ENCODE measurements around the gene COPS7A. TPM values are rescaled to one million over a fixed set of nuclear protein-coding genes. Genes with fewer than 3 reads are reported as not detected.
A peak's percentile ranks its signal among the peaks of the same experiment; 100 is the strongest.

COPS7A gene
- total RNA-seq, 3 donors from 2014 or later (not counting 1 experiment from before 2014, with no cell fraction given), result 23.5 to 29.8 (median 28.9) TPM

DNA sequence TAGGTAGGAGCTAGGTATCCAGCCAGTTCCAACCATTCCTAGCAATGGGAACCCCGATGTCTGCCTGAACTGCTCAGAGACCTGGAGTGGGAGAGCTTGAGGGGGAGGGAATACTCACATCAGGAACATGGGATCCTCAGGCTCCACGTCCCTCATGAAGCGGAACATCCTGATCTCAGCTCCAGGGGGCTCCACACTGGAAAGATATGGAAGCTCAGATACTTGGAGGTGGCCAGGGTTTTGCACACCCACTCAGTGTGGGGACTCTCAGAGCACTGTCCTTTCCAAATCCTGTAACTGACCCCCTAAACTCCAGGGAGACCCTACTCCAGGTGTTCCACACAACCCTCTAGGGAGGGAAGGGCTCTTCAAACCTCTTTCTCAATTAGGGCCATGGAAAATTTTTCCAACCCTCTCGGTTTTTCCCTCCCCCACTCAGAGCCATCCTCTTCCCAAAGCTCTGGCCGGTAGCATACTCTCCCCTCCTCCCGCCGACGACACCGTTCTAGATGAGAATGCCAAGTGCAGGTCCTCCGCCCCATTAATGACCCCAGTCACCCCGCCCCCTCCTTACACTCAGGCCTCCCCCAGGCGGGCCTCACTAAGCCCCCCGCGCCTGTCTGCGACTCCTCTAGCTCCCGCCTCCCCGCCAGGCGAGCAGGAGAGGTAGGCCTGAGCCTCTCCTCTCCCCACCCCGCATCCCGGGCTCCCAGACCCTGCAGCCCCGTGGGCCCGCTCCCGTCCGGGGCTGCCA, 28.5 kb downstream of the COPS7A start:
- Histone ChIP-seq H3K9me3 (ENCODE audit: control insufficient read depth, insufficient read depth, low read length) (no peaks in the 10 kb centered on the region), H3K4me3 (ENCODE audit: low read length) (peak overlapping the region; percentile 78), H3K36me3 (ENCODE audit: control insufficient read depth, insufficient read depth, low read length) (peaks cover 44% of the 10 kb centered on the region), H3K27me3 (ENCODE audit: control insufficient read depth, insufficient read depth, low read length) (no peaks in the 10 kb centered on the region), H3K27ac (ENCODE audit: low read length) (peak overlapping the region; percentile 93), H3K4me1 (ENCODE audit: control insufficient read depth, insufficient read depth, low read length) (peaks cover 16% of the 10 kb centered on the region)
- Mint-ChIP-seq H3K36me3 (peaks cover 12% of the 10 kb centered on the region), H3K9me3 (no peaks in the 10 kb centered on the region), H3K4me3 (peak overlapping the region; percentile 95), H3K27ac (peak overlapping the region; percentile 95 to 97), H3K27me3 (ENCODE audit: low read depth in 2 of 2) (peaks cover 0 to 10% of the 10 kb centered on the region in 2 donors), H3K4me1 (peaks cover 5 to 38% of the 10 kb centered on the region in 2 donors)
- DNase-seq (no peak), ATAC-seq (peak in 2 of 3 donors; percentile 0 to 3)
- TF ChIP-seq, protein P1, sequence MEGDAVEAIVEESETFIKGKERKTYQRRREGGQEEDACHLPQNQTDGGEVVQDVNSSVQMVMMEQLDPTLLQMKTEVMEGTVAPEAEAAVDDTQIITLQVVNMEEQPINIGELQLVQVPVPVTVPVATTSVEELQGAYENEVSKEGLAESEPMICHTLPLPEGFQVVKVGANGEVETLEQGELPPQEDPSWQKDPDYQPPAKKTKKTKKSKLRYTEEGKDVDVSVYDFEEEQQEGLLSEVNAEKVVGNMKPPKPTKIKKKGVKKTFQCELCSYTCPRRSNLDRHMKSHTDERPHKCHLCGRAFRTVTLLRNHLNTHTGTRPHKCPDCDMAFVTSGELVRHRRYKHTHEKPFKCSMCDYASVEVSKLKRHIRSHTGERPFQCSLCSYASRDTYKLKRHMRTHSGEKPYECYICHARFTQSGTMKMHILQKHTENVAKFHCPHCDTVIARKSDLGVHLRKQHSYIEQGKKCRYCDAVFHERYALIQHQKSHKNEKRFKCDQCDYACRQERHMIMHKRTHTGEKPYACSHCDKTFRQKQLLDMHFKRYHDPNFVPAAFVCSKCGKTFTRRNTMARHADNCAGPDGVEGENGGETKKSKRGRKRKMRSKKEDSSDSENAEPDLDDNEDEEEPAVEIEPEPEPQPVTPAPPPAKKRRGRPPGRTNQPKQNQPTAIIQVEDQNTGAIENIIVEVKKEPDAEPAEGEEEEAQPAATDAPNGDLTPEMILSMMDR (IDR thresholded peaks at IDR 0.05), result no peak
- 9% methylated on average over 24 of the region's 24 CpGs for WGBS (ENCODE audit: insufficient coverage)
- intact Hi-C loops (cut with micrococcal nuclease), result loop anchor here (2.0 to 5.0 kb wide), 3 partner anchors 75 to 145 kb away; partner anchors contain the start of genes CHD4, P3H3 and SPSB2

DNA sequence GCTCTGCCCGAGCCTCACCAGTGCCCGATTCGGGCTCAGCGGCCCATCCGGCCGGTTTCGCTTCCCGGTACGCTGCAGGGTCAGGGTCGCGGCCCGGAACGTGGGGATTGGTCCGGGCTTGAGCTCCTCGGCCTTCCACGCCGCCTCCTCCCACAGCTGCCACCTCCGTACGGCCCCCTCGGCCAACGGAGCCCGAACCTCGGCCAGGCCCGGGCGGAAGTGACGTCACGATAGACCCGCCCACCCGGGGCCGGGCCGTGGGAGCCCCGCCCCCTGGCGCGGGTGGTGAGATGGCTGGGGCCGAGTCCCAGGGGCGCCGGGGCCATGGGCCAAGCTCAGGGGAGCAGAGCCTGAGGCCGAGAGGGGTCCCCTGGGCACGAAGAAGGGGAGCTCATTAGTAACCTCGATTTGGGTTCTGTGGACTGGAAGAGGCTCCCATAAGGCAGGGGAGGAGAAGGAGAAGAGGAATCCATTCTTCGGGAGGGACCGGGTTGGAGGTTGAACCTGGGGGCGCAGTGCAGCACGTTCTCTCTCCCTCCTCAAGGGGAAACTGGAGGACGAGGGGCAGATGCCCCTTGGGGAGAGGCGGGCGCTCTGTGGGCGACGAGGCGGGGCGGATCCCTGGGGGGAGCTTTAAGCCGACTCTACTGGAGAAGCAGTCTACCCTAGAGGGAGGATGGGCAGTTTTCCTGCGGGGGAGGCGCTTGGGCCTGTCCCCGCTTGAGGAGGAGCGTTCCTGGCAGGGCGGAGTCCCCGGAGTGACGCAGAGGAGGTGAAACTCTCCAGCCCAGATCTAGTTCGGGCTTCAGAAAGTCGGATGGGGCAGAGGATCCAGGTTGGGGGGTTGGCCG, 29.3 kb downstream of the COPS7A start, which contains the start of gene MLF2:
Gene MLF2, minus strand, starts transcription at position 221 of the 851 bp plus-strand sequence. CDS start 807 bp downstream, outside the sequence.
- peak within 1 kb of the TSS; percentile 93 for H3K27ac ChIP-seq (ENCODE audit: low read length)
- H3K27me3 Mint-ChIP-seq (ENCODE audit: low read depth in 2 of 2), result peaks cover 0 to 13% of the 10 kb centered on the region in 2 donors
- no peaks in the 10 kb centered on the region for H3K27me3 ChIP-seq (ENCODE audit: control insufficient read depth, insufficient read depth, low read length)
- under 1% methylated on average over 62 of the region's 62 CpGs for WGBS (ENCODE audit: insufficient coverage)
- DNase-seq, result peak; percentile 97 to 98
- H3K9me3 Mint-ChIP-seq, result no peaks in the 10 kb centered on the region
- H3K4me1 ChIP-seq (ENCODE audit: control insufficient read depth, insufficient read depth, low read length), result peaks cover 16% of the 10 kb centered on the region
- TF ChIP-seq, protein P1 (IDR thresholded peaks at IDR 0.05), result no peak
- peak within 1 kb of the TSS; percentile 78 for H3K4me3 ChIP-seq (ENCODE audit: low read length)
- H3K9me3 ChIP-seq (ENCODE audit: control insufficient read depth, insufficient read depth, low read length), result no peaks in the 10 kb centered on the region
- intact Hi-C loops (cut with micrococcal nuclease), result loop anchor here (1.0 to 5.0 kb wide), 7 partner anchors 11 to 146 kb away; partner anchors contain the start of genes CHD4, ING4, P3H3 and SPSB2
- ATAC-seq, result peak; percentile 87 to 94 (median 88)
- peaks cover 4% of the 10 kb centered on the region for H3K36me3 Mint-ChIP-seq
- peak within 1 kb of the TSS; percentile 95 to 97 for H3K27ac Mint-ChIP-seq
- peaks cover 5 to 34% of the 10 kb centered on the region in 2 donors for H3K4me1 Mint-ChIP-seq
- H3K36me3 ChIP-seq (ENCODE audit: control insufficient read depth, insufficient read depth, low read length), result peaks cover 36% of the 10 kb centered on the region
- peak within 1 kb of the TSS; percentile 95 for H3K4me3 Mint-ChIP-seq

DNA sequence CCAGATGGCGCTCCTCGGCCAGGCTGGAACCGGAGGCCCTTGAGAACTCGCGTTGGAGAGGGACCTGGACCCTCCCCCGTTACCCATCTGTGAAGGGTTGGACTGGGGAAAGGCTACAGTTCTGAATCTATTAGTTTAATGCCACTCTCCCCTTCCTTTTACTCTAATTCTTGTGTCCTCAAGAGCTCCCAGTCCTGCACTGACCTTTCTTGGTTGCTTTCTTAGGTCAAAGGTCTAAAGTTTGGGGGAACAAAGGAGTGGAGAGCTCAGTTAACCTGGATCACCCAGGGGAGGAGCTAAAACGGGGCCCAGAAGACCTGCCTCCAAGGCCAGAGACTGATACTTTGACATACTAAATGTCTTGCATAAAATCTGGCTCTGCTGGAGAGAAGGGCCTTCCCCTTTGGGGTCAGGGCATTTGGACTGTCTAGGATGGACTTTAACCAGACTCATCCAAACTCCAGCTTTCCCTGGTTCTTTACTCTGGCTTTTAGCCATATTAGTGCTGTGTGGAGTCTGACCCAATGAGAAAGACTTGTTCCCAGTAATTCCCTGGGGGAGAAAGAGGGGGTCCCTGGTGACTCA, 30.0 kb downstream of the COPS7A start:
- TF ChIP-seq, protein P1 (IDR thresholded peaks at IDR 0.05), result peak; percentile 94
- no peaks in the 10 kb centered on the region for H3K36me3 Mint-ChIP-seq
- peak overlapping the region; percentile 95 for H3K4me3 Mint-ChIP-seq

More for the DNA sequence above, 30.0 kb downstream of the COPS7A start:
- 2% methylated on average over 7 of the region's 7 CpGs for WGBS (ENCODE audit: insufficient coverage)
- peaks cover 5 to 34% of the 10 kb centered on the region in 2 donors for H3K4me1 Mint-ChIP-seq
- H3K27me3 ChIP-seq (ENCODE audit: control insufficient read depth, insufficient read depth, low read length), result no peaks in the 10 kb centered on the region
- H3K27ac Mint-ChIP-seq, result peak overlapping the region; percentile 95 to 97
- H3K4me3 ChIP-seq (ENCODE audit: low read length), result peak overlapping the region; percentile 78
- H3K4me1 ChIP-seq (ENCODE audit: control insufficient read depth, insufficient read depth, low read length), result peaks cover 16% of the 10 kb centered on the region
- intact Hi-C loops (cut with micrococcal nuclease), result loop anchor here (1.0 to 5.0 kb wide), 7 partner anchors 10 to 147 kb away; partner anchors contain the start of genes CHD4, ING4, P3H3 and SPSB2
- H3K36me3 ChIP-seq (ENCODE audit: control insufficient read depth, insufficient read depth, low read length), result peaks cover 29% of the 10 kb centered on the region
- H3K27me3 Mint-ChIP-seq (ENCODE audit: low read depth in 2 of 2), result peaks cover 0 to 18% of the 10 kb centered on the region in 2 donors
- H3K9me3 ChIP-seq (ENCODE audit: control insufficient read depth, insufficient read depth, low read length), result no peaks in the 10 kb centered on the region
- DNase-seq, result no peak
- no peak for ATAC-seq
- peak overlapping the region; percentile 93 for H3K27ac ChIP-seq (ENCODE audit: low read length)
- no peaks in the 10 kb centered on the region for H3K9me3 Mint-ChIP-seq
